Aorta (tissue), 5 donors: ENCODE measurements around the gene CIRBP. TPM values are rescaled to one million over a fixed set of nuclear protein-coding genes. Genes with fewer than 3 reads are reported as not detected.

Experiments
- ATAC-seq: fragments of 200-7000 bp; cut with Tn5 transposase; one replicate; pipeline ENCODE4 v1.9.1; 2022; ENCODE audit warnings: moderate library complexity; ENCODE audit not compliant: low FRiP score
- DNase-seq, 2 donors: peaks; one replicate each; pipeline ENCODE4 v3.0.0-alpha.2; 2020
- H3K27ac ChIP-seq, 2 donors: one replicate each; pipeline ENCODE4 v1.5.1; 2013; ENCODE audit warnings: low read length in 2 of 2, mild to moderate bottlenecking in 2 of 2, moderate library complexity in 2 of 2, control low read depth in 1 of 2, inconsistent platforms in 1 of 2, low read depth in 1 of 2
- H3K27me3 ChIP-seq, 2 donors: one replicate each; pipeline ENCODE4 v1.6.1; 2013; ENCODE audit warnings: control low read depth in 1 of 2, low read length in 1 of 2, mild to moderate bottlenecking in 1 of 2, moderate library complexity in 1 of 2; ENCODE audit not compliant: insufficient read depth in 2 of 2, control insufficient read depth in 1 of 2
- H3K36me3 ChIP-seq, 2 donors: one replicate each; pipeline ENCODE4 v1.6.1; 2013; ENCODE audit warnings: control low read depth in 1 of 2, low read length in 1 of 2, mild to moderate bottlenecking in 1 of 2; ENCODE audit not compliant: insufficient read depth in 2 of 2, control insufficient read depth in 1 of 2
- H3K4me1 ChIP-seq, 2 donors: one replicate each; pipeline ENCODE4 v1.6.1; 2013; ENCODE audit warnings: low read length in 2 of 2, control low read depth in 1 of 2, mild to moderate bottlenecking in 1 of 2, moderate library complexity in 1 of 2; ENCODE audit not compliant: insufficient read depth in 2 of 2, control insufficient read depth in 1 of 2
- H3K4me3 ChIP-seq, 2 donors: one replicate each; pipeline ENCODE4 v1.5.1; 2013; ENCODE audit warnings: low read length in 2 of 2, control low read depth in 1 of 2, mild to moderate bottlenecking in 1 of 2
- H3K9me3 ChIP-seq: one replicate; pipeline ENCODE4 v1.6.1; 2013; ENCODE audit warnings: mild to moderate bottlenecking, low read length; ENCODE audit not compliant: control insufficient read depth
- WGBS, 2 donors: extraction: QIAGEN DNeasy Blood & Tissue Kit; methylation state at CpG; one replicate each; pipeline ENCODE4 v1.1.7; 2013; 5-methylcytosine and 5-hydroxymethylcytosine counted together
- intact Hi-C, 2 donors: fragments of 100-400 bp; cut with DNase I; formaldehyde crosslinking; loops; one replicate each; pipeline versions ENCODE4 v1.14.2 to v1.15.0; 2022
- polyA plus RNA-seq, 2 donors: library from polyadenylated mRNA; stranded (reverse); fragments of 200-250 nt; gene quantifications; one replicate each; pipeline ENCODE4 v1.2.3, GENCODE V29; 2013
- total RNA-seq, 2 donors: library from RNA; stranded (reverse); fragmentation: NEBNext Ultra II Directional; extraction: Animal tissue kit (Norgen Biotek cat#: 25700); gene quantifications; one replicate each; pipeline ENCODE4 v1.2.1, GENCODE V29; 2021
- donor health status: healthy with polysubstance abuse.
- donor health status: Bipolar disorder and iron deficiency.
- donor health status: DM: no; HTN: no; CAD: no.
- donor health status: DM: no; HTN: no; CAD: no.
- donor health status: DM: yes; HTN: yes; CAD: no.

CIRBP gene
- total and polyA plus RNA-seq, 4 donors, result 252 to 1,634 (median 394) TPM

DNA sequence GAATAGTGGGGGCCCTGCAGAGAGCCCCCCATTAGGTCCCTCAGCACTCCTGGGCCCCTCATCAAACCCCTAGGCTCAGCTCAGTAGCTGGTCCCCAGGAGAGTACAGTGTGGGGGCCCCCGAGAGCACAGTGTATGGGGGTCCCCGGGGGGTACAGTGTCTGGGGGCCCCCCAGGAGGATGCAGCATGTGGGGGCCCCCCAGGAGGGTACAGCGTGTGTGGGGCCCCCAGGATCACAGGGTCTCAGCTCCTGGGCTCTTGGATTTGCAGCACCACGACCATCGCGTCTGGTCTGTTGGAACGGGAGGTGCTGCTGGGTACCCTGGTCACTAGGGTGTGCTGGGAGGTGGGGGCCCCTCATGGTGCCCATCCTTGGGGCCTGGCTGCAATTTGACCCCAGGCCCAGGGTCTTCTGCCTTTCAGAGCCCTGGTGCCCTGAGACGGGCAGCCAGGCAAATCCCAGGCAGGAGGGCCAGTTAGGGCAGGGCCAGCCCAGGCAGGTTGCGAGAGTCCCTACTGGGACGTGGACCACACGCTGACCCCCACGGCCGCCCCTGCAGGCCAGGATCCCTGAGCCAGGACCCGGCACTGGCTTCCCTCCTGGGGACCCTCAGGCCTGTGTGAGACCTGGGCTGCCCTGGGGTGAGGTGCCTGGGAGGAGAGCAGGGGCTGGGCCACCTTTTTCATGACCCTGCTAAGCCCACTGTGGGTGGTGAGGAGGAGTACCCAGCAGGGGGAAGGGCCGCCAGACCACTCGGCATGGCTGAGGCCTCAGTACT lies 44.9 kb upstream of the CIRBP start:
- Histone ChIP-seq H3K4me1 (no peaks in the 10 kb centered on the region), H3K36me3 (peaks cover 0 to 2% of the 10 kb centered on the region in 2 donors), H3K4me3 (no peak overlapping the region), H3K27ac (no peak overlapping the region), H3K27me3 (no peaks in the 10 kb centered on the region), H3K9me3 (no peaks in the 10 kb centered on the region)
- intact Hi-C loops, result no loop called here
- ATAC-seq (no peak), DNase-seq (no peak)
- WGBS, 2 donors, result 88 to 90% methylated on average over 16 of the region's 16 CpGs

DNA sequence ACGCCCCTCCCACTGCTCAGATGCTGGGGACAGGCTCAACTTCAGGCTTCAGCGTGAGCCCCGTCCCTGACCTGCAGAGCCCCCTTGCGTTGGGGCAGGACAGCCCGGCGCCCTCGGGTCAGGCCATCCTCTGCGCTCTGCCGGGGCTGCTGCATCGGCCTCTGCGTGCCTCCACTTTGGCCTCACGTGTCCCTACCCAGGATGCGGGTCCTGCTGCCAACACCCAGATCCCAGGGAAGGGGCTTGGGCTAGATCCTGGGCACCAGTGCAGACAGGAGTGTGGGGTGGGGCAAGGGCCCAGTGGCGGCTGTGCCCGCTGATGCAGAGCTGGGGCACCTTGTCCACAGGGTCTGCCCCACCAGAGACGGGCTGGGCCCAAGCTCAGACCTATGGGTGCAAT lies 44.3 kb upstream of the CIRBP start:
- no peaks in the 10 kb centered on the region for H3K9me3 ChIP-seq
- intact Hi-C loops, result no loop called here
- 86 to 90% methylated on average over 16 of the region's 16 CpGs for WGBS, 2 donors
- no peak overlapping the region for H3K27ac ChIP-seq
- H3K27me3 ChIP-seq, result no peaks in the 10 kb centered on the region
- ATAC-seq (no peak), DNase-seq (no peak)
- H3K4me1 ChIP-seq, result no peaks in the 10 kb centered on the region
- H3K36me3 ChIP-seq, result peaks cover 0 to 2% of the 10 kb centered on the region in 2 donors
- H3K4me3 ChIP-seq, result no peak overlapping the region

DNA sequence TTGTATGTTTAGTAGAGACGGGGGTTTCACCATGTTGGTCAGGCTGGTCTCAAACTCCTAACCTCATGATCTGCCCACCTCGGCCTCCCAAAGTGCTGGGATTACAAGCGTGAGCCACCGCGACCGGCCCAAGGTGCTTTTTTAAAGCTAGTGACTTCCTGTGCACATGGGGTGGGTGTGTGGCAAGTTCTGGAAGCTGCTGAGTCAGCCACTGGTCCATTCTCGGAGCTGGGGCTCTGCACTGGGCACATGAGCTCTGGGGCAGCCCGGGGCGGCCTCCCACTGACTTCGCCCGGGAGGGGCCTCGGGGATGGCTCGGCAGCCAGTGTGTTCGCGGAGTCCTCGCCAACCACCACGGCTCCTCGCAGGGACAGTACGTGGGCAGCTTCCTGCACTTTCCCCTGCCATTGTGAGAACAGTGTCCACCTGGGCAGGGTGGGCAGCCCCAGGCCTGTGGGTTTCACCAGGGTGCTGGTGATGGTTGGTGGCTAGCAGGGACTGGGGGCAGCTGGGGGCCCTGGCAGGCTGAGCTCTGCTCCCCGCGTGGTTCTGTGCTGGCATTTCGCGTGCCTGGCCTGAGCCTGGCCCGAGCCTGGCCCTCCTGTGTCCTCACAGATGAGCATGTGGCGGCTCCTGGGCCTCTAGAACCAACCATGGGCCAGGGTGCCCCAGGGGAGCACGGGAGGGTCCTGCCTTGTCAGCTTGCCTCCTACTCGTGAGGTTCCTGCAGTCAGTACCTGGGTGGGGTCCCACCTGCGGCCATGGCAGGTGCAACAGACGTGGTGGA lies 43.5 kb upstream of the CIRBP start:
- Histone ChIP-seq H3K9me3 (no peaks in the 10 kb centered on the region), H3K4me3 (no peak overlapping the region), H3K27me3 (no peaks in the 10 kb centered on the region), H3K27ac (no peak overlapping the region), H3K4me1 (no peaks in the 10 kb centered on the region), H3K36me3 (peaks cover 0 to 2% of the 10 kb centered on the region in 2 donors)
- WGBS, 2 donors, result 85 to 86% methylated on average over 28 to 29 of the region's 29 CpGs
- ATAC-seq (no peak), DNase-seq (no peak)
- intact Hi-C loops, result no loop called here

DNA sequence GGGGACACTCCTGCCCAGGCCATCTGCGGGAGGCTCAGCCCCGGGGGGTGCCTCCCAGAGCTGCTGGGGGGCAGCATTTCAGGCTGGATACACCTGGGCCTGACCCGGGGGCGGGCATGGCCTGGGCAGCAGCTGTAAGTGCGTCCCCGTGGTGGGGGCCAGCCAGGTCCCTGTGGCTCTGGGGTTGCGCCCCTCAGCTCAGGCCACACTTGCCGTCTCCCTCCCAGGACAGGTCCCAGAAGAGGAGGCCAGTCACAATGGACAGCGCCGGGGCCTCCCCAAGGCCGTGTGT lies 43.0 kb upstream of the CIRBP start:
- no peak overlapping the region for H3K4me3 ChIP-seq
- no peaks in the 10 kb centered on the region for H3K36me3 ChIP-seq
- H3K27ac ChIP-seq, result no peak overlapping the region
- ATAC-seq (no peak), DNase-seq (no peak)
- no peaks in the 10 kb centered on the region for H3K27me3 ChIP-seq
- H3K4me1 ChIP-seq, result no peaks in the 10 kb centered on the region
- H3K9me3 ChIP-seq, result no peaks in the 10 kb centered on the region
- intact Hi-C loops, result no loop called here
- 91 to 93% methylated on average over 11 of the region's 11 CpGs for WGBS, 2 donors

DNA sequence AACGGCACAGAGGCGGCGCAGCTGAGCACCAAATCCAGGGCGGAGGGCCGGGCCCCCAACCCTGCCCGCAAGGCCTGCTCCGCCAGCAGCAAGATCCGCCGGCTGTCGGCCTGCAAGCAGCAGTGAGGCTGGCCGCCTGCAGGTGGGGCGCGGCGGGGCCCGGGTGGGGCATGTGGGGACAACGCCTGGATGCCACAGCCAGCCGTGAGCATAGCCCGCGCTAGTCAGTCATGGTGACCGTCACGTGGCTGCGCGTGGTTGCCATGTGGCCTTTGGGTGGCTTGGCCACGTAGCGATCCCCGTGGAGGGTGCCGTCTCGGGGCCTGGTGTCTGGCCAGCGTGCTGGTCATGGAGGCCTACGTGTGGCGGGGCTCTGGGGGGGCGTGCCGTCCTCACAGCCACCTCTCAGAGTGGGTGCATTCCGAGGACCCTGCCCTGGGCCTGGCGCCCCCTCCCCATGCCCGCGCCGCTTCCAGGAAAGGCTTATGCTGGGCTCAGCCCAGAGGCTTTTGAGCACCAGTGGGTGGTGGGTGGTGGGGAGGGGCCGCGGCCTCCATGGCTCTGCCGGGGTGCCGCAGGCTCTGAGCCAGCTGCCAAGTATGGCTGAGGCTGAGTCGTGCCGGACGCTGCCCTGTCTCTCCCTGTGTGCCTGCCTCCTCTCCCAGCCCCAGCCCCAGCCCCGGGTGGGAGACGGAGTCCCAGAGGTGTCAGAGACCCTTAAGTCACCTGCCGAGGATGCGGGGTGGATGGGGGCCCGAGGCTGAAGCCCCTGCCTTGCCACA lies 42.4 kb upstream of the CIRBP start:
- Histone ChIP-seq H3K36me3 (no peaks in the 10 kb centered on the region), H3K4me1 (no peaks in the 10 kb centered on the region), H3K4me3 (no peak overlapping the region), H3K27me3 (no peaks in the 10 kb centered on the region), H3K27ac (no peak overlapping the region), H3K9me3 (no peaks in the 10 kb centered on the region)
- 89% methylated on average over 47 to 50 of the region's 50 CpGs for WGBS, 2 donors
- DNase-seq (no peak), ATAC-seq (no peak)
- intact Hi-C loops, result no loop called here

DNA sequence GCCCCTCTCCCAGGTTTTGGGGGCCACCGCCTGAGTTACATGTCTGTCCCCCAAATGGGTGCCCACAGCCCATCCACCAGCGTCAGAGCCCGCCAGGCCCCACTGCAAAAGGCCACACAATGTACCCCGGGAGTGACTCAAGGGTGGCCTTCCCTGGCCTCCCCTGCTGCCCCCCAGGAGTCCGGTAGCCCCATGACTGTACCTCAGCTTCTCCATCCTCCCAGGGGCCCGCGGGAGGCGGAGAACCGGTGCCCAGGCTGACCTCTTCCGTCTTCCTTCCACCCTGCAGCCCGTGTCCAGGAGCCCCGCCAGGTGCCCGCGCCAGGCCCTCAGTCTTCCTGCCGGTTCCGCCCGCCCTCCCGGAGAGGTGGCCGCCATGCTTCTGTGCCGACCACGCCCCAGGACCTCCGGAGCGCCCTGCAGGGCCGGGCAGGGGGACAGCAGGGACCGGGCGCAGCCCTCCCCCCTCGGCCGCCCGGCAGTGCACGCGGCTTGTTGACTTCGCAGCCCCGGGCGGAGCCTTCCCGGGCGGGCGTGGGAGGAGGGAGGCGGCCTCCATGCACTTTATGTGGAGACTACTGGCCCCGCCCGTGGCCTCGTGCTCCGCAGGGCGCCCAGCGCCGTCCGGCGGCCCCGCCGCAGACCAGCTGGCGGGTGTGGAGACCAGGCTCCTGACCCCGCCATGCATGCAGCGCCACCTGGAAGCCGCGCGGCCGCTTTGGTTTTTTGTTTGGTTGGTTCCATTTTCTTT lies 41.7 kb upstream of the CIRBP start:
- intact Hi-C loops, result no loop called here
- no peak overlapping the region for H3K4me3 ChIP-seq
- H3K36me3 ChIP-seq, result no peaks in the 10 kb centered on the region
- H3K27me3 ChIP-seq, result no peaks in the 10 kb centered on the region
- no peak for DNase-seq
- no peaks in the 10 kb centered on the region for H3K4me1 ChIP-seq
- H3K9me3 ChIP-seq, result no peaks in the 10 kb centered on the region
- 88 to 90% methylated on average over 42 to 56 of the region's 56 CpGs for WGBS, 2 donors
- H3K27ac ChIP-seq, result no peak overlapping the region
- no peak for ATAC-seq

DNA sequence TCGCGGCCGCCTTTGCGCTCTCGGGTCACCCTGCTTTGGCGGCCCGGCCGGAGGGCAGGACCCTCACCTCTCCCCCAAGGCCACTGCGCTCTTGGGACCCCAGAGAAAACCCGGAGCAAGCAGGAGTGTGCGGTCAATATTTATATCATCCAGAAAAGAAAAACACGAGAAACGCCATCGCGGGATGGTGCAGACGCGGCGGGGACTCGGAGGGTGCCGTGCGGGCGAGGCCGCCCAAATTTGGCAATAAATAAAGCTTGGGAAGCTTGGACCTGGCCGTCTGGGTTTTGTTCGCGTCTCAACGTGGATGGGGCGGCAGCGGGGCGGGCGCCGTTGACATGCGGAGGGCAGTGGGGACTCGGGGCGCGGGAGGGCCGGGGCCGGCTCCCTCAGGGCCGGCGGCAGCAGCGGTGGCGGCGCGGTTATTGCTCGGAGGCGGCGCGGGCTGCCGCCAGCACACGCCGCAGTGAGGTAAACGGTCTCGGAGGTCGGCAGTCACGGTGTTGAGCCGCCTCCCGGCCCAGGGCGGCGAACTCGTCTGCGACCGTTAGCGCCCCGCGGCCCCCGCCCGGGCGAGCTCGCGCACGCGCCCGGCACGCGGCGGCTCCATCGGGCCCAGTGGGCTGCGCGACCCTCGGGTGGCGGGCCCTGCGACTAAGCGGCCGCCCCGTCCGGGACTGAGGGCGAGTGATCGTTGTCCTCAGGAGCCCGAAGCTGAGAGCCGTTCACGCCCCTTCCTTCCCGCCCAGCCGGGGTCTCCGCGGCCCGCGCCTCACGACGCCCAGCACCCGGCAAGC lies 40.8 kb upstream of the CIRBP start:
- no peaks in the 10 kb centered on the region for H3K36me3 ChIP-seq
- intact Hi-C loops, result no loop called here
- no peak overlapping the region for H3K4me3 ChIP-seq
- no peak for DNase-seq
- no peaks in the 10 kb centered on the region for H3K9me3 ChIP-seq
- WGBS, 2 donors, result 96% methylated on average over 100 of the region's 100 CpGs
- no peaks in the 10 kb centered on the region for H3K4me1 ChIP-seq
- no peak overlapping the region for H3K27ac ChIP-seq
- no peaks in the 10 kb centered on the region for H3K27me3 ChIP-seq
- ATAC-seq, result no peak
